Ishikawa (cell line): ENCODE results near the gene PLCB4.

Experiments
- CEBPB ChIP-seq: IDR thresholded peaks from 2 replicates; pipeline ENCODE4 v1.6.1; 2012
- EGR1 ChIP-seq: IDR thresholded peaks from 2 replicates; pipeline ENCODE4 v1.6.1; 2012
- EP300 ChIP-seq: IDR thresholded peaks from 2 replicates; pipeline ENCODE4 v1.6.1; 2012; ENCODE audit warnings: borderline replicate concordance
- RAD21 ChIP-seq: IDR thresholded peaks from 2 replicates; pipeline ENCODE4 v1.6.1; 2012; ENCODE audit warnings: low read depth
- YY1 ChIP-seq: IDR thresholded peaks from 2 replicates; pipeline ENCODE4 v1.6.1; 2012; ENCODE audit warnings: low read depth
- TF ChIP-seq, protein P1 (sequence below): IDR thresholded peaks from 2 replicates; pipeline ENCODE4 v1.6.1; 2012; ENCODE audit warnings: low read depth, mild to moderate bottlenecking

DNA sequence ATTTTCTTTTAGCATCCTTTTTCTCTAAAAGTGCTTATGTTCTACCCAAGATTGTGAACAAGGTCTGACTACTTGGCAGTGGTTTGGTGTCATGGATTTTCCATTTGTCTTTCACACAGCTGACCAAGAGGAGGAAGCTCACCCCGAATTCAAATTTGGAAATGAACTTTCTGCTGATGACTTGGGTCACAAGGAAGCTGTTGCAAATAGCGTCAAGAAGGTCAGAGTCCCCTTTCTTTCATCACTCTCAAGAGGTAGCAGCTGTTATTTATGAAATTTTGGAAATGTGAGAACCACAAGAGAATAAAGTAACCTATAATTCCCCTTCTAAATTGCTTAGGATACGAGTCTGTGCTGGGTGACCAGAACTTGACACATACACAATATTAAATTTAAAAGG, 332.5 kb downstream of the PLCB4 start:
- TF ChIP-seq, protein P1, sequence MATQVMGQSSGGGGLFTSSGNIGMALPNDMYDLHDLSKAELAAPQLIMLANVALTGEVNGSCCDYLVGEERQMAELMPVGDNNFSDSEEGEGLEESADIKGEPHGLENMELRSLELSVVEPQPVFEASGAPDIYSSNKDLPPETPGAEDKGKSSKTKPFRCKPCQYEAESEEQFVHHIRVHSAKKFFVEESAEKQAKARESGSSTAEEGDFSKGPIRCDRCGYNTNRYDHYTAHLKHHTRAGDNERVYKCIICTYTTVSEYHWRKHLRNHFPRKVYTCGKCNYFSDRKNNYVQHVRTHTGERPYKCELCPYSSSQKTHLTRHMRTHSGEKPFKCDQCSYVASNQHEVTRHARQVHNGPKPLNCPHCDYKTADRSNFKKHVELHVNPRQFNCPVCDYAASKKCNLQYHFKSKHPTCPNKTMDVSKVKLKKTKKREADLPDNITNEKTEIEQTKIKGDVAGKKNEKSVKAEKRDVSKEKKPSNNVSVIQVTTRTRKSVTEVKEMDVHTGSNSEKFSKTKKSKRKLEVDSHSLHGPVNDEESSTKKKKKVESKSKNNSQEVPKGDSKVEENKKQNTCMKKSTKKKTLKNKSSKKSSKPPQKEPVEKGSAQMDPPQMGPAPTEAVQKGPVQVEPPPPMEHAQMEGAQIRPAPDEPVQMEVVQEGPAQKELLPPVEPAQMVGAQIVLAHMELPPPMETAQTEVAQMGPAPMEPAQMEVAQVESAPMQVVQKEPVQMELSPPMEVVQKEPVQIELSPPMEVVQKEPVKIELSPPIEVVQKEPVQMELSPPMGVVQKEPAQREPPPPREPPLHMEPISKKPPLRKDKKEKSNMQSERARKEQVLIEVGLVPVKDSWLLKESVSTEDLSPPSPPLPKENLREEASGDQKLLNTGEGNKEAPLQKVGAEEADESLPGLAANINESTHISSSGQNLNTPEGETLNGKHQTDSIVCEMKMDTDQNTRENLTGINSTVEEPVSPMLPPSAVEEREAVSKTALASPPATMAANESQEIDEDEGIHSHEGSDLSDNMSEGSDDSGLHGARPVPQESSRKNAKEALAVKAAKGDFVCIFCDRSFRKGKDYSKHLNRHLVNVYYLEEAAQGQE = no peak
- no peak for TF ChIP-seq RAD21
- no peak for TF ChIP-seq CEBPB
- no peak for TF ChIP-seq YY1
- TF ChIP-seq EP300 = no peak
- no peak for TF ChIP-seq EGR1
